Body of pancreas (tissue), 4 donors: Measurements from ENCODE around the gene CLIC3. TPM values are rescaled to one million over a fixed set of nuclear protein-coding genes. Genes with fewer than 3 reads are reported as not detected.

ENCODE experiments used
- ATAC-seq: fragments of 150-250 bp; one replicate; pipeline ENCODE4 v1.9.1; 2016
- DNase-seq, 4 donors: peaks; one replicate each; pipeline ENCODE4 v3.0.0-alpha.2; 2019
- H3K27ac ChIP-seq, 4 donors: fragments of 200-600 bp; sonication (generic); 1 replicate in 3 of 4; 2 replicates in 1 of 4; pipeline versions ENCODE4 v1.5.1 to v1.6.1; 2016 to 2019; ENCODE audit warnings: mild to moderate bottlenecking in 1 of 4, mixed read lengths in 1 of 4, moderate library complexity in 1 of 4
- H3K27me3 ChIP-seq, 2 donors: fragments of 200-600 bp; sonication (generic); one replicate each; pipeline ENCODE4 v1.6.0; 2016; ENCODE audit warnings: mild to moderate bottlenecking in 1 of 2
- H3K36me3 ChIP-seq, 2 donors: fragments of 200-600 bp; sonication (generic); replicated peaks in 1 of 2; 2 replicates each; pipeline ENCODE4 v1.5.1; 2016; ENCODE audit warnings: low read depth in 2 of 2; ENCODE audit not compliant: insufficient read depth in 1 of 2
- H3K4me1 ChIP-seq: fragments of 200-600 bp; sonication (generic); one replicate; pipeline ENCODE4 v1.6.0; 2016
- H3K4me3 ChIP-seq, 2 donors: fragments of 200-600 bp; sonication (generic); 1 replicate in 1 of 2; 2 replicates in 1 of 2; pipeline ENCODE4 v1.5.1; 2016 to 2019
- H3K9me3 ChIP-seq, 3 donors: fragments of 200-600 bp; sonication (generic); 1 replicate in 2 of 3; 2 replicates in 1 of 3; pipeline ENCODE4 v1.5.1; 2016
- POLR2A ChIP-seq, 3 donors: fragments of 450-650 bp; IDR thresholded peaks; one replicate each; pipeline ENCODE4 v1.6.1; 2016; ENCODE audit warnings: antibody characterized with exemption in 3 of 3, mild to moderate bottlenecking in 2 of 3
- WGBS, 2 donors: methylation state at CpG; one replicate each; pipeline ENCODE4 v1.1.5; 2017; 5-methylcytosine and 5-hydroxymethylcytosine counted together
- intact Hi-C: fragments of 100-400 bp; cut with DNase I; formaldehyde crosslinking; loops from one replicate; pipeline ENCODE4 v1.15.1; 2023
- total RNA-seq, 2 donors: library from RNA; depleted of rRNA; stranded (reverse); fragments of >200 nt; gene quantifications; one replicate each; pipeline ENCODE4 v1.1.0, GENCODE V29; 2016
- TF ChIP-seq, protein P1 (sequence below), 7 experiments: fragments of 450-650 bp in 4 of 7; fragments of 200-600 bp in 3 of 7; sonication (generic) in 3 of 7; IDR thresholded peaks; one replicate each; pipeline ENCODE4 v1.5.1; 2016 to 2019; ENCODE audit warnings: antibody characterized with exemption in 7 of 7

Gene CLIC3
- total RNA-seq, 2 donors from 2014 or later, result 2.0 TPM; not detected in 1

DNA sequence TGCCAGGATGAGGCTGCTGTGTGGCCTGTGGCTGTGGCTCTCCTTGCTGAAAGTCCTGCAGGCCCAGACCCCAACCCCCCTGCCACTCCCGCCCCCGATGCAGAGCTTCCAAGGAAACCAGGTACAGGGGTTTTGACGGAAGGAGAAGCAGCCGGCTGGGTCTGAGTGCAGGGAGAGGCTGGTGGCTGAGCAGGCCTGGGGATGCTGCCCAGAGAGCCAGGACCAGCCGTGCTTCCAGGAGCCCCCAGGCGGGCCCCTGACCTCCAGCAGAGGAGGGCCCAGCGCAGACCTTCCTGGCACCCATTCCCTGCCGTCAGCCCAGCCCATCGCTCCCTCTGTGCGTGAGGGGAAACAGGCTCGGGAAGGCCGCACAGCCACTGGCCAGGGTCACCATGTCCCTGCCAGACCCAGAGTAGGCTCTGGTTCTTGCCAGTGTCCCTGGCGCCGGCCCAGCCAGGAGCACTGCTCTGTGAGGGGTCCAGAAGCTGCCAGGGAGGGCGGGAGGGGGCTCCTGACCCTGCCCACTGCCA, 44.0 kb downstream of the CLIC3 start:
- Histone ChIP-seq H3K27ac (peak overlapping the region in 3 of 4 donors; percentile 15 to 92 (median 91)), H3K4me3 (no peak overlapping the region), H3K9me3 (no peaks in the 10 kb centered on the region), H3K36me3 (no peaks in the 10 kb centered on the region), H3K4me1 (peaks cover 46% of the 10 kb centered on the region), H3K27me3 (no peaks in the 10 kb centered on the region)
- 63 to 87% methylated on average over 3 to 15 of the region's 15 CpGs for WGBS, 2 donors
- ATAC-seq, result no peak
- no peak for TF ChIP-seq POLR2A (IDR thresholded peaks at IDR 0.05)
- TF ChIP-seq, protein P1, sequence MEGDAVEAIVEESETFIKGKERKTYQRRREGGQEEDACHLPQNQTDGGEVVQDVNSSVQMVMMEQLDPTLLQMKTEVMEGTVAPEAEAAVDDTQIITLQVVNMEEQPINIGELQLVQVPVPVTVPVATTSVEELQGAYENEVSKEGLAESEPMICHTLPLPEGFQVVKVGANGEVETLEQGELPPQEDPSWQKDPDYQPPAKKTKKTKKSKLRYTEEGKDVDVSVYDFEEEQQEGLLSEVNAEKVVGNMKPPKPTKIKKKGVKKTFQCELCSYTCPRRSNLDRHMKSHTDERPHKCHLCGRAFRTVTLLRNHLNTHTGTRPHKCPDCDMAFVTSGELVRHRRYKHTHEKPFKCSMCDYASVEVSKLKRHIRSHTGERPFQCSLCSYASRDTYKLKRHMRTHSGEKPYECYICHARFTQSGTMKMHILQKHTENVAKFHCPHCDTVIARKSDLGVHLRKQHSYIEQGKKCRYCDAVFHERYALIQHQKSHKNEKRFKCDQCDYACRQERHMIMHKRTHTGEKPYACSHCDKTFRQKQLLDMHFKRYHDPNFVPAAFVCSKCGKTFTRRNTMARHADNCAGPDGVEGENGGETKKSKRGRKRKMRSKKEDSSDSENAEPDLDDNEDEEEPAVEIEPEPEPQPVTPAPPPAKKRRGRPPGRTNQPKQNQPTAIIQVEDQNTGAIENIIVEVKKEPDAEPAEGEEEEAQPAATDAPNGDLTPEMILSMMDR (IDR thresholded peaks at IDR 0.05), result no peak
- intact Hi-C loops, result loop anchor here (5.0 kb wide), 1 partner anchor 70 kb away; no protein-coding TSS in a partner anchor
- no peak for DNase-seq

- Histone ChIP-seq H3K9me3 (no peaks in the 10 kb centered on the region), H3K4me1 (peaks cover 47% of the 10 kb centered on the region), H3K27ac (peak within 1 kb of the TSS in 3 of 4 donors; percentile 91 to 92 (median 92)), H3K27me3 (no peaks in the 10 kb centered on the region), H3K4me3 (no peak within 1 kb of the TSS), H3K36me3 (no peaks in the 10 kb centered on the region)
- DNase-seq (no peak), ATAC-seq (no peak)
- intact Hi-C loops, result loop anchor here (5.0 kb wide), 1 partner anchor 71 kb away; no protein-coding TSS in a partner anchor
- WGBS, 2 donors, result 78 to 85% methylated on average over 9 to 14 of the region's 14 CpGs
- no peak for TF ChIP-seq POLR2A (IDR thresholded peaks at IDR 0.05)
- TF ChIP-seq, protein P1 (IDR thresholded peaks at IDR 0.05), result no peak
Observed at GRCh38 chr9:136951541-136952320, 44.6 kb downstream of the CLIC3 start, which contains the start of gene LCN12. LCN12 (plus strand) TSS chr9:136952273; CDS start chr9:136952328, 55 bp downstream.

DNA sequence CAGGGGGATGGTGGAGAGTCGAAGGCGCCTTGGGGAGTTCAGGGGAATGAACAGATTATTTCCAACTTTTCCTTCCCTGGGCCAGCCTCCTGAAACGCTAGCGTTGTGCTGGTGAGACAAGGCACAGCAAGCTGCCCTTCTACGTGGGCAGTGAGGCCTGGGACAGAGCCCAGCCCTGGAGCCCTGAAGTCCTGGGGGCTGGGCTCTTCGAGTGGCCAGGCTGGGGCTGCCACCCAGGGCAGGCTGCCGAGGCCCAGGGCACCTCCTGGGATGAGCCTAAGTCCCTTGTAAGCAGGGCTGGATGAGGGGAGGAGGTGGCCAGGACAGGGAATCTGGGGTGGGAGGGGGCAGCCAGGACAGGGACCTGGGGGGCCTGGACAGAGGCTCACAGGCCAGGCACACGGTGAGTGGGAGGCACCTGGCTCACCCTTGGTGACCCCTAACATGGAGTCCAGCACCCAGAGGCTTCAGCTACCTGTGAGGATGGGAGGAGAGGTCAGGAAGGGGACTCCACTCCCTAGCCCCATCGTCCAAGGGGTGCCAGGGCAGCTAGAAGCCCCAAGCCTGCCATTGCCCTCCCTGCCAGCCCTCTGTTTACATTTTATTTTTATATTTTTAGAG, 45.6 kb downstream of the CLIC3 start:
- no peak for TF ChIP-seq POLR2A (IDR thresholded peaks at IDR 0.05)
- TF ChIP-seq, protein P1 (IDR thresholded peaks at IDR 0.05), result no peak
- peaks cover 47% of the 10 kb centered on the region for H3K4me1 ChIP-seq
- 15 to 48% methylated on average over 2 to 9 of the region's 9 CpGs for WGBS, 2 donors

GRCh38 chr9:136949817-136950655, 46.3 kb downstream of the CLIC3 start:
- intact Hi-C loops, result loop anchor here (5.0 to 10.0 kb wide), 2 partner anchors 72 to 95 kb away; partner anchors contain the start of gene MAMDC4
- peak; percentile 97 for DNase-seq
- Histone ChIP-seq H3K27ac (peak overlapping the region; percentile 87 to 92 (median 92)), H3K4me1 (peaks cover 48% of the 10 kb centered on the region), H3K4me3 (peak overlapping the region in 1 of 2 donors; percentile 37), H3K9me3 (no peaks in the 10 kb centered on the region), H3K27me3 (no peaks in the 10 kb centered on the region), H3K36me3 (no peaks in the 10 kb centered on the region)
- TF ChIP-seq, protein P1 (IDR thresholded peaks at IDR 0.05), result peak in 4 of 7 experiments; percentile 29 to 63 (median 44)
- peak; percentile 68 to 81 (median 80) for TF ChIP-seq POLR2A (IDR thresholded peaks at IDR 0.05)
- peak; percentile 93 for ATAC-seq
- 1 to 2% methylated on average over 11 to 48 of the region's 63 CpGs for WGBS, 2 donors

More for the DNA sequence above, 45.6 kb downstream of the CLIC3 start:
- ATAC-seq (peak; percentile 24), DNase-seq (peak in 1 of 4 donors; percentile 41)
- H3K9me3 ChIP-seq, result no peaks in the 10 kb centered on the region
- intact Hi-C loops, result loop anchor here (5.0 kb wide), 1 partner anchor 72 kb away; no protein-coding TSS in a partner anchor
- H3K27me3 ChIP-seq, result no peaks in the 10 kb centered on the region
- H3K27ac ChIP-seq, result peak overlapping the region; percentile 87 to 92 (median 92)
- no peak overlapping the region for H3K4me3 ChIP-seq
- H3K36me3 ChIP-seq, result no peaks in the 10 kb centered on the region
